ENCODE data around the gene ACER2. TPM values are rescaled to one million over a fixed set of nuclear protein-coding genes. Genes with fewer than 3 reads are reported as not detected.

Gene ACER2
- total RNA-seq, 1 donor from 2014 or later = 7.4 TPM

GRCh38 chr9:19493174-19493811, 84.5 kb downstream of the ACER2 start:
- H3K27ac Mint-ChIP-seq (ENCODE audit: unreplicated experiment) = no peak overlapping the region

GRCh38 chr9:19493876-19494275, 85.1 kb downstream of the ACER2 start:
- Histone ChIP-seq H3K4me2 (ENCODE audit: low read length) (peak overlapping the region; percentile 88), H2AFZ (ENCODE audit: low read depth, low read length) (peak overlapping the region; percentile 51), H3K36me3 (ENCODE audit: insufficient read depth, low read length) (no peaks in the 10 kb centered on the region), H3K9ac (ENCODE audit: low read length) (no peak overlapping the region), H3K4me1 (ENCODE audit: insufficient read depth, low read length) (no peaks in the 10 kb centered on the region), H3K9me3 (ENCODE audit: insufficient read depth, low read depth, low read length) (no peaks in the 10 kb centered on the region), H3K4me3 (ENCODE audit: insufficient read depth, low read depth, low read length) (no peak overlapping the region), H3K27me3 (ENCODE audit: insufficient read depth, low read length) (peaks cover 10% of the 10 kb centered on the region), H4K20me1 (ENCODE audit: insufficient read depth, low read length) (no peaks in the 10 kb centered on the region), H3K27ac (ENCODE audit: low read depth, low read length) (no peak overlapping the region), H3K79me2 (ENCODE audit: insufficient read depth, low read length) (no peaks in the 10 kb centered on the region)
- no peaks in the 10 kb centered on the region for H3K9me3 Mint-ChIP-seq (ENCODE audit: unreplicated experiment)
- H3K36me3 Mint-ChIP-seq (ENCODE audit: low read depth, unreplicated experiment) = no peaks in the 10 kb centered on the region
- TF ChIP-seq EZH2 (IDR thresholded peaks at IDR 0.05; ENCODE audit: insufficient read depth, low read length) = no peak
- TF ChIP-seq, protein P1, sequence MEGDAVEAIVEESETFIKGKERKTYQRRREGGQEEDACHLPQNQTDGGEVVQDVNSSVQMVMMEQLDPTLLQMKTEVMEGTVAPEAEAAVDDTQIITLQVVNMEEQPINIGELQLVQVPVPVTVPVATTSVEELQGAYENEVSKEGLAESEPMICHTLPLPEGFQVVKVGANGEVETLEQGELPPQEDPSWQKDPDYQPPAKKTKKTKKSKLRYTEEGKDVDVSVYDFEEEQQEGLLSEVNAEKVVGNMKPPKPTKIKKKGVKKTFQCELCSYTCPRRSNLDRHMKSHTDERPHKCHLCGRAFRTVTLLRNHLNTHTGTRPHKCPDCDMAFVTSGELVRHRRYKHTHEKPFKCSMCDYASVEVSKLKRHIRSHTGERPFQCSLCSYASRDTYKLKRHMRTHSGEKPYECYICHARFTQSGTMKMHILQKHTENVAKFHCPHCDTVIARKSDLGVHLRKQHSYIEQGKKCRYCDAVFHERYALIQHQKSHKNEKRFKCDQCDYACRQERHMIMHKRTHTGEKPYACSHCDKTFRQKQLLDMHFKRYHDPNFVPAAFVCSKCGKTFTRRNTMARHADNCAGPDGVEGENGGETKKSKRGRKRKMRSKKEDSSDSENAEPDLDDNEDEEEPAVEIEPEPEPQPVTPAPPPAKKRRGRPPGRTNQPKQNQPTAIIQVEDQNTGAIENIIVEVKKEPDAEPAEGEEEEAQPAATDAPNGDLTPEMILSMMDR (IDR thresholded peaks at IDR 0.05; ENCODE audit: insufficient read depth, low read depth, low read length) = no peak
- no peak for FAIRE-seq
- no peak overlapping the region for H3K27ac Mint-ChIP-seq (ENCODE audit: unreplicated experiment)
- H3K27me3 Mint-ChIP-seq (ENCODE audit: low read depth, unreplicated experiment) = peaks cover 20% of the 10 kb centered on the region
- no peak for DNase-seq (ENCODE audit: low read depth)
- H3K4me1 Mint-ChIP-seq (ENCODE audit: low read depth, unreplicated experiment) = peaks cover 2% of the 10 kb centered on the region
- no peak overlapping the region for H3K4me3 Mint-ChIP-seq (ENCODE audit: unreplicated experiment)

More at GRCh38 chr9:19493174-19493811, 84.5 kb downstream of the ACER2 start:
- H3K27me3 ChIP-seq (ENCODE audit: insufficient read depth, low read length) = peaks cover 10% of the 10 kb centered on the region
- peak; percentile 74 for FAIRE-seq
- no peak for TF ChIP-seq EZH2 (IDR thresholded peaks at IDR 0.05; ENCODE audit: insufficient read depth, low read length)
- TF ChIP-seq, protein P1 (IDR thresholded peaks at IDR 0.05; ENCODE audit: insufficient read depth, low read depth, low read length) = peak; percentile 85
- H3K27me3 Mint-ChIP-seq (ENCODE audit: low read depth, unreplicated experiment) = peaks cover 20% of the 10 kb centered on the region
- H3K4me3 Mint-ChIP-seq (ENCODE audit: unreplicated experiment) = no peak overlapping the region
- H3K36me3 Mint-ChIP-seq (ENCODE audit: low read depth, unreplicated experiment) = no peaks in the 10 kb centered on the region
- no peak overlapping the region for H3K27ac ChIP-seq (ENCODE audit: low read depth, low read length)
- no peaks in the 10 kb centered on the region for H3K79me2 ChIP-seq (ENCODE audit: insufficient read depth, low read length)
- no peaks in the 10 kb centered on the region for H3K9me3 Mint-ChIP-seq (ENCODE audit: unreplicated experiment)
- H3K9me3 ChIP-seq (ENCODE audit: insufficient read depth, low read depth, low read length) = no peaks in the 10 kb centered on the region
- H3K4me1 ChIP-seq (ENCODE audit: insufficient read depth, low read length) = no peaks in the 10 kb centered on the region
- DNase-seq (ENCODE audit: low read depth) = peak; percentile 73
- peaks cover 2% of the 10 kb centered on the region for H3K4me1 Mint-ChIP-seq (ENCODE audit: low read depth, unreplicated experiment)
- H4K20me1 ChIP-seq (ENCODE audit: insufficient read depth, low read length) = no peaks in the 10 kb centered on the region
- no peaks in the 10 kb centered on the region for H3K36me3 ChIP-seq (ENCODE audit: insufficient read depth, low read length)
- peak overlapping the region; percentile 51 for H2AFZ ChIP-seq (ENCODE audit: low read depth, low read length)
- peak overlapping the region; percentile 49 for H3K4me3 ChIP-seq (ENCODE audit: insufficient read depth, low read depth, low read length)
- H3K4me2 ChIP-seq (ENCODE audit: low read length) = peak overlapping the region; percentile 88
- H3K9ac ChIP-seq (ENCODE audit: low read length) = peak overlapping the region; percentile 28

Data from astrocyte (in vitro differentiated cells and primary cell).